Peyer's patch (tissue), 4 donors: ENCODE data around the gene ZNF774.

Experiments
- CTCF ChIP-seq, 6 experiments: fragments of 450-650 bp in 4 of 6; fragments of 200-600 bp in 2 of 6; sonication (generic) in 1 of 6; IDR thresholded peaks; one replicate each; pipeline ENCODE4 v1.5.1; 2017 to 2019; ENCODE audit warnings: antibody characterized with exemption in 6 of 6, mild to moderate bottlenecking in 3 of 6, moderate library complexity in 1 of 6
- POLR2A ChIP-seq, 2 donors: fragments of 450-650 bp; IDR thresholded peaks; one replicate each; pipeline ENCODE4 v1.5.1; 2017; ENCODE audit warnings: antibody characterized with exemption in 2 of 2, mild to moderate bottlenecking in 2 of 2, moderate library complexity in 2 of 2

GRCh38 chr15:90315278-90315982 lies 36.7 kb upstream of the ZNF774 start:
- TF ChIP-seq POLR2A (IDR thresholded peaks at IDR 0.05): no peak
- TF ChIP-seq CTCF (IDR thresholded peaks at IDR 0.05): no peak
